ENCODE data around the gene GAL3ST1.
A peak's percentile ranks its signal among the peaks of the same experiment; 100 is the strongest.
"Not testable (repeated sequence)": the region's sequence is repeated elsewhere in the genome, so short reads cannot be mapped to it uniquely, and the experiment has no call there.

The GAL3ST1 gene

DNA sequence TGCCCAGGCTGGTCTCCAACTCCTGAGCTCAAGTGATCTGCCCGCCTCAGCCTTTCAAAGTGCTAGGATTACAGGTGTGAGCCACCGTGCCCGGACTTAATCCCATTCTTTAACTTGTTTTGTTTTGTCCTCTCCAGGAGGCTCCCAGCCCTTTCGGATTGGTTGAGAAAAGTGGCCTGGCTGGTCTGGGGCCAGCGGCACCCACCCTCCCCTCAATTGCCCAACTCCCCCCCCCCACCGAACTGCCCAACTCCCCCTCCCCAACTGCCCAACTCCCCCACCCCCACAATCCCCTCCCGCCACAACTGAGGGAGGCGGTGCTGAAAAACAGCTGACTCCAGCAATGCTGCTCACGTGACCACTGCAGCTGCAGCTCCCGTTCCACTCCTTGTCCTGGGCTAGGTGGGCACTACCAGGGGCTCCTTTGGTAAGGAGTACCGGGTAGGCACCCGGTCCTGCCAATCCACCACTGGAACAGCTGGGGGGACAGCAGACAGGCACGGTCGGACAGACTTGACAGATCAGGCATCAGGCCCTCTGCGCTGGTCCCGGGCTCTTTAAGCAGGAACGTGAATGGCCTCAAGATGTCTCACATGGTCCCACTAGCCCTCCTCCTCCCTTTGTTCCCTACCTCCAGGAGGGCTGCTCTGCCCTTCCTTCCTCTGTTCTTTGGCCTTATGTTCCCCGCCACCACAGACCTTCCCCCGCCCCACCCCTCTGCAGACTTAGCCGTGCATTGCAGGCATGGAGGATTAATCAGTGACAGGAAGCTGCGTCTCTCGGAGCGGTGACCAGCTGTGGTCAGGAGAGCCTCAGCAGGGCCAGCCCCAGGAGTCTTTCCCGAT is 32.2 kb upstream of the GAL3ST1 start, which contains the start of gene TCN2:
Gene TCN2, plus strand, starts transcription at position 720 of the 845 bp plus-strand sequence. CDS start 158 bp downstream, outside the sequence.
- Mint-ChIP-seq H3K4me3 (peak within 1 kb of the TSS; percentile 85), H3K27me3 (ENCODE audit: low read depth) (peaks cover 5% of the 10 kb centered on the region), H3K36me3 (ENCODE audit: low read depth) (no peaks in the 10 kb centered on the region), H3K27ac (peak within 1 kb of the TSS; percentile 77), H3K9me3 (no peaks in the 10 kb centered on the region), H3K4me1 (ENCODE audit: low read depth) (peaks cover 39% of the 10 kb centered on the region)
- DNase-seq (ENCODE audit: low spot score), result peak; percentile 40

DNA sequence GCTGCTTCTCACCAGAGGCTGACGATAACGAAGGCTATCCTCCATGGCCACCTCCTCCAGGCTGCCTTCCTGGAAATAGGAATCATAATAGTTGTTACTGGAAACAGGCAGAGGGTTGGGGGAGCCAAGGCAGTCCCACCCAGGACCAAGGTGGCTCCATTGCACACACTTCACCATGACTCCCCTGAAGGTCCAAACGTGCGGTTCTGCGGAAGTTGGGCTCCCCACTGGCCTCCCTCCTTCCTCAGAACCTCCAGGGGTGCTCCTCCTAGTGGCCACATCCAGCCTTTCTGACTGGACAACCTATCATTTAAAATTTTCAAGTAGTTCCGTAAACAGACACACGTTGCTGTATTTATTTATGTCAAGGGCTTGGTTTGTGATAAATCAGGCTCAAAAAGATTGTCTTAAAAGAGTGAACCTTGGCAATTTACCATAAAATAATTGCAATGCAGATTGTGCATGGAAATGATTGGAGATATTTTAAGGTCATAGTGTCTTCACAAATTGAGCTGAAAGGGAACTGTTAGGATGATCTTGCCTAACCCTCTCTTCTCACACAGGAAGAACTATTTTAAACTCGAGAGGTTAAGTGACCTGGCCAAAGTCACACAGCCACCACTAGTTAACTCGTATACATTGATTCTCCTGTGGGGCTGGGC is 31.1 kb upstream of the GAL3ST1 start:
- peak overlapping the region; percentile 31 for H3K27ac Mint-ChIP-seq
- peak; percentile 22 for DNase-seq (ENCODE audit: low spot score)
- peaks cover 39% of the 10 kb centered on the region for H3K4me1 Mint-ChIP-seq (ENCODE audit: low read depth)
- peaks cover 5% of the 10 kb centered on the region for H3K27me3 Mint-ChIP-seq (ENCODE audit: low read depth)
- H3K9me3 Mint-ChIP-seq, result no peaks in the 10 kb centered on the region
- H3K36me3 Mint-ChIP-seq (ENCODE audit: low read depth), result no peaks in the 10 kb centered on the region
- peak overlapping the region; percentile 59 for H3K4me3 Mint-ChIP-seq

DNA sequence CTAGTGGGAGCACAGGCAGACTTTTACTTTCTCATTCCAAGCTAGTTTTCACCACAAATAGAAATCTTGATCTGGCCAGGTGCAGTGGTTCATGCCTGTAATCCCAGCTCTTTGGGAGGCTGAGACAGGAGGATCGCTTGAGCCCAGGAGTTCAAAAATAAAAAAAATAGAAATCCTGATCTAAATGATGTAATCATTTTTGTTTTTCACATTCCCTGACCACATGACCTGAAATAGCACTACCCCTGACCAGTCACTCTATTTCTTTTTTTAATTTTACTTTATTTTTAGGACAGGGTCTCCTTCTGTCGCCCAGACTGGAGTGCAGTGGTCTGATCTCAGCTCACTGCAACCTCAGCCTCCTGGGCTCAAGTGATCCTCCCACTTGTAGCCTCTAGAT is 30.3 kb upstream of the GAL3ST1 start:
- Mint-ChIP-seq H3K27me3 (ENCODE audit: low read depth) (peaks cover 5% of the 10 kb centered on the region), H3K9me3 (no peaks in the 10 kb centered on the region), H3K36me3 (ENCODE audit: low read depth) (no peaks in the 10 kb centered on the region), H3K27ac (no peak overlapping the region), H3K4me1 (ENCODE audit: low read depth) (peaks cover 33% of the 10 kb centered on the region), H3K4me3 (no peak overlapping the region)
- no peak for DNase-seq (ENCODE audit: low spot score)

DNA sequence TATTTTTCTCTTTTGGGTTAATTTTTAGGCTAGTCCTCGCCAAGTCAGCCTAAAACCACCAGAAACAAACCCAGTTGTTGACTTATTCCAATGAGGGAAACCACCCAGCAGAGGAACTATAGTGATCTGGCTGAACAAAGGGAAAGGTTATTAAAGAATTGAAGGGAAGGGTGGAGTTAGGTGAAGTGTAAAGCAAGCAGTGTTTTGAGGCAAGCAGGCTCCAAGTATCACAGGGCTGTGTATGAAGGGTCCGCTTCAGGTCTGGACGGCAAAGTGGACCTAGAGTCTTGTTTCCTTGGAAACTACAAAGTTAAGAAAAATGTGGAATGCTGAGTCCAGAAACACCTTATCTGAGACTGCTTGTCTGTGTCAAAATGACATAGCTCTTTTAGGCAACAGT is 29.3 kb upstream of the GAL3ST1 start:
- H3K4me3 Mint-ChIP-seq, result no peak overlapping the region
- H3K27ac Mint-ChIP-seq, result no peak overlapping the region
- no peaks in the 10 kb centered on the region for H3K9me3 Mint-ChIP-seq
- peaks cover 5% of the 10 kb centered on the region for H3K27me3 Mint-ChIP-seq (ENCODE audit: low read depth)
- no peak for DNase-seq (ENCODE audit: low spot score)
- H3K36me3 Mint-ChIP-seq (ENCODE audit: low read depth), result no peaks in the 10 kb centered on the region
- H3K4me1 Mint-ChIP-seq (ENCODE audit: low read depth), result peaks cover 24% of the 10 kb centered on the region

DNA sequence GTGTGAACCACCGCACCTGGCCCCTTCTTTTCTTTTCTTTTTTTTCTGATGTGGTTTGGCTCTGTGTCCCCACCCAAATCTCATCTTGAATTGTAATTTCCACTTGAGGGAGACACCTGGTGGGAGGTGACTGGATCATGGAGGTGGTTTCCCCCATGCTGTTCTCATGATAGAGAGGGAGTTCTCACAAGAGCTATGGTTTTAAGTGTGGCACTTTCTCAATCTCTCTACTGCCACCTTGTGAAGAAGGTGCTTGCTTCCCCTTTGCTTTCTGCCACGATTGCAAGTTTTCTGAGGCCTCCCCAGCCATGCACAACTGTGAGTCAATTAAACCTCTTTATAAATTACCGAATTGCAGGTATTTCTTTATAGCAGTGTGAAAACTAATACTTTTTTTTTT is 27.6 kb upstream of the GAL3ST1 start:
- no peak overlapping the region for H3K27ac Mint-ChIP-seq
- no peak overlapping the region for H3K4me3 Mint-ChIP-seq

DNA sequence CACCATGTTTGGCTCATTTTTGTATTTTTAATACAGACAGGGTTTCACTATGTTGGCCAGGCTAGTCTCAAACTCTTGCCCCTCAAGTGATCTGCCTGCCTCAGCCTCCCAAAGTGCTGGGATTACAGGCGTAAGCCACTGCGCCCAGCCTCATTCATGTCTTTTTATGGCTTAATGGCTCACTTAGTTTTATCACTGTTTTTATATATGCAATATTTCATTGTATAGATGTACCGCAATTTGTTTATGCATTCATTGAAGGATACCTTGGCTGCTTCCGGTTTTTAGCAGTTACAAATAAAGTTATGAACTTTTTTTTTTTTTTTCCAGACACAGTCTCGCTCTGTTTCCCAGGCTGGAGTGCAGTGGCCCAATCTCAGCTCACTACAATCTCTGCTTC is 27.0 kb upstream of the GAL3ST1 start:
- H3K27ac Mint-ChIP-seq, result no peak overlapping the region
- peaks cover 11% of the 10 kb centered on the region for H3K4me1 Mint-ChIP-seq (ENCODE audit: low read depth)
- peaks cover 5% of the 10 kb centered on the region for H3K27me3 Mint-ChIP-seq (ENCODE audit: low read depth)
- DNase-seq (ENCODE audit: low spot score), result no peak
- H3K4me3 Mint-ChIP-seq, result no peak overlapping the region
- no peaks in the 10 kb centered on the region for H3K36me3 Mint-ChIP-seq (ENCODE audit: low read depth)
- H3K9me3 Mint-ChIP-seq, result no peaks in the 10 kb centered on the region

More for the DNA sequence above, 27.6 kb upstream of the GAL3ST1 start:
- peaks cover 5% of the 10 kb centered on the region for H3K27me3 Mint-ChIP-seq (ENCODE audit: low read depth)
- no peak for DNase-seq (ENCODE audit: low spot score)
- H3K9me3 Mint-ChIP-seq, result no peaks in the 10 kb centered on the region
- H3K36me3 Mint-ChIP-seq (ENCODE audit: low read depth), result no peaks in the 10 kb centered on the region
- peaks cover 13% of the 10 kb centered on the region for H3K4me1 Mint-ChIP-seq (ENCODE audit: low read depth)

DNA sequence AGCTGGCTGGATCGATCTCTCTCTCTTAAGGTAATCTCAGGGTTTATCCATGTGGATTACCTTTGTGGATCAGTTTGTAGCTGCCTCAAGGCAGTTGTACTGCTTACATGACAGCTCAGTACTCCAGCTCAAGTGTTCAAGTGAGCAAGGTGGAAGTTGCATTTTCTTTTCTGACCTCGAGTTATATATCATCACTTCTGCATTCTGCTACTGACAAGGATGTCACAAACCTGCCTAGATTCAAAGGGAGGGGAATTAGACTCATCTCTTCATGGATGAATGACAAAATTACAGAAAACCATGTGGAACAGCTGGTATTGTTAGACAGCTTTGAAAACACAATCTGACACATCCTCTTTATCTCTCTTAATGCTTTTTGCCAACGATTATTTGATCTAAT is 26.5 kb upstream of the GAL3ST1 start:
- Mint-ChIP-seq H3K4me3 (no peak overlapping the region), H3K4me1 (ENCODE audit: low read depth) (peaks cover 8% of the 10 kb centered on the region), H3K9me3 (no peaks in the 10 kb centered on the region), H3K27me3 (ENCODE audit: low read depth) (peaks cover 5% of the 10 kb centered on the region), H3K36me3 (ENCODE audit: low read depth) (no peaks in the 10 kb centered on the region), H3K27ac (no peak overlapping the region)
- DNase-seq (ENCODE audit: low spot score), result no peak

DNA sequence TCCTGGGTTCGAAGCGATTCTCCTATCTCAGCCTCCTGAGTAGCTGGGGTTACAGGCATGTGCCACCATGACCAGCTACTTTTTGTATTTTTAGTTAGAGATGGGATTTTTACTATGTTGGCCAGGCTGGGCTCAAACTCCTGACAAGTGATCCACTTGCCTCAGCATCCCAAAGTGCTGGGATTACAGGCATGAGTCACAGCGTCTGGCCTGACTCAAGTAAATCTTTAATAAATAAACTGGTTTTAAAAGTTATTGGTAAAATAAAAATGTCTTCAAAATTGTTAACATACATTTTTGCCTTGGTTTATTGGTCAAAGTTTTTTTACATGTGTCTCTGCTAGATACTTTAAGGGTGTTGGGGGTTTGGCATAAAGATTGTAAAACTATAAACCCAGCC is 24.5 kb upstream of the GAL3ST1 start:
- no peak for DNase-seq (ENCODE audit: low spot score)
- Mint-ChIP-seq H3K27me3 (ENCODE audit: low read depth) (peaks cover 2% of the 10 kb centered on the region), H3K4me1 (ENCODE audit: low read depth) (peaks cover 3% of the 10 kb centered on the region), H3K27ac (no peak overlapping the region), H3K36me3 (ENCODE audit: low read depth) (no peaks in the 10 kb centered on the region), H3K4me3 (no peak overlapping the region), H3K9me3 (no peaks in the 10 kb centered on the region)

DNA sequence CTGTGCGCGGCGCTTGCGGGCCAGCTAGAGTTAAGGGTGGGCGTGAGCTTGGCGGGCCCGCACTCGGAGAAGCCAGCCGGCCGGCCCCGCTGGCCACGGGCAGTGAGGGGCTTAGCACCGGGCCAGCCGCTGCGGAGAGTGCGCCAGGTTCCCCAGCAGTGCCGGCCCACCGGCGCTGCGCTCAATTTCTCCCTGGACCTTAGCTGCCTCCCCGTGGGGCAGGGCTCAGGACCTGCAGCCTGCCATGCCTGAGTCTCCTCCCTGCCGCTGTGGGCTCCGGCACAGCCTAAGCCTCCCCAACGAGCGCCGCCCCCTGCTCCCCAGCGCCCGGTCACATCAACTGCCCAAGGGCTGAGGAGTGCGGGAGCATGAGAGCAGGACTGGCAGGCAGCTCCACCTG is 22.4 kb upstream of the GAL3ST1 start:
- Mint-ChIP-seq H3K36me3 (ENCODE audit: low read depth) (no peaks in the 10 kb centered on the region), H3K27me3 (ENCODE audit: low read depth) (peaks cover under 1% of the 10 kb centered on the region), H3K27ac (no peak overlapping the region), H3K4me1 (ENCODE audit: low read depth) (peaks cover under 1% of the 10 kb centered on the region), H3K4me3 (no peak overlapping the region), H3K9me3 (no peaks in the 10 kb centered on the region)
- DNase-seq (ENCODE audit: low spot score), result no peak

DNA sequence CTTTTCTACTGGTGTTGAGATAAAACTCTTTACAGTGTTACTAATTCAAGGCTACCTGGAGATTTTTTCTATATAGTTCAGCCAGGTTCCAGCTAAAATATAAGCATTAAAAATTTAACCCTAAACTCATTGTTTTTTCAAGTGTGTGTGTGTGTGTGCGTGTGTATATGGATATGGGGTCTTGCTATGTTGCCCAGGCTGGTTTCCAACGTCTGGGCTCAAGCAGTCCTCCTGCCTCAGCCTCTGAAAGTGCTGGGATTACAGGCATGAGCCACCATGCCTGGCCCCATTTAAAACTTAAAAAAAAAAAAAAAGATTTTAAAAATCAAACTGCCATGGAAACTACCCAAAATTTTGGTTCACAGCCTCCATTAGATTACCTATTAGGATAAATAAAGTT is 21.7 kb upstream of the GAL3ST1 start:
- Mint-ChIP-seq H3K4me1 (ENCODE audit: low read depth) (no peaks in the 10 kb centered on the region), H3K36me3 (ENCODE audit: low read depth) (no peaks in the 10 kb centered on the region), H3K27ac (no peak overlapping the region), H3K27me3 (ENCODE audit: low read depth) (no peaks in the 10 kb centered on the region), H3K4me3 (no peak overlapping the region), H3K9me3 (no peaks in the 10 kb centered on the region)
- DNase-seq (ENCODE audit: low spot score), result no peak

DNA sequence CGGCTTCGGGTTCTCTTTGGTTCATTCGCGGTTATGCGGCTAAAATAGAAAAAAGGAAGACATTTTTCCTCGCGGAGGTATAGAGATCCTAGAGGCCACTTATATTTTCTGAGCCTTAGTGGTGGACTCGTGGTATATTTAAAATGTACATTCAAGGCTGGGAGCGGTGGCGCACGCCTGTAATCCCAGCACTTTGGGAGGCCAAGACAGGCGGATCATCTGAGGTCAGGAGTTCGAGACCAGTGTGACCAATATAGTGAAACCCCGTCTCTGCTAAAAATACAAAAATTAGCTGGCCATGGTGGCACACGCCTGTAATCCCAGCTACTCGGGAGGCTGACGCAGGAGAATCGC is 17.9 kb upstream of the GAL3ST1 start:
- not testable (repeated sequence) for DNase-seq (ENCODE audit: low spot score); H3K9me3 Mint-ChIP-seq; H3K4me1 Mint-ChIP-seq (ENCODE audit: low read depth); H3K4me3 Mint-ChIP-seq; H3K27me3 Mint-ChIP-seq (ENCODE audit: low read depth); H3K27ac Mint-ChIP-seq
- peaks cover 11% of the 10 kb centered on the region for H3K36me3 Mint-ChIP-seq (ENCODE audit: low read depth)

DNA sequence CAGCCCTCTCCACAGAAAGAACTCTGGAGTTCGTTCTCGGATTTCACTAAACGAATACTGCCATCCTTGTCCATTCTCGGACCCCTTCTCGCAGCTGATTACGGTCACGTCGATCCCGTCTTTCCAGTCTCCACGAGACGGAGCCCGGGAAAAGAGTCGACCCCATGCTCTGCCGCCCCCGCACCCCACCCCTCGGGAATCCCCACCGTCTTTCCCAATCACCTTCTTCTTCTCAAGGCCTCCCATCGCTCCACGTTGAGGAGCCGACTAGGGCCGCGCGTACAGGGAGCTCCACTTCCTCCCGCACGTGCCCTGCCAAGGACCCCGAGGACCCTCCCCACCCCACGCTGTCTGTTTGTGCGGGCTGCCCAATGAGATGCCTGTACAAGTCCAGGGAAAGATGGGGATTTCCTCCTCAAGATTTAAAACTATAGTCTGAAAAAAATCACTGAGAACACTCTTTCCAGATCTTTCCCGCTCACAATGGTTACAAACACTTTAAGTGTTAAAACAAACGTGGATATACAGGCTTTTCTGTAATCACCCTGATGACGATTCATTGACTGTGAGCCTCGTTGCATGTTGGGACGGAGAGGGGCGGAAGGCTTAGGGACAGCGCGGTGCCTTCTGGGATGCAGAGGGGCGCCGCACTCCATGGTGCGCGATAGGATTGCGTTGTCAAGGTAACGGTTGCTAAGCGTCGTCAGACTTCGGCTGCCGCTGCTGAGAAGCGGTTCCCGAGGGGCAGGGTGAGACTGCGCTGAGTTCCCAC is 17.3 kb upstream of the GAL3ST1 start, which contains the start of gene PES1:
Gene PES1, minus strand, starts transcription at position 323 of the 772 bp plus-strand sequence. Its CDS starts 77 bp downstream, at position 246.
- Mint-ChIP-seq H3K9me3 (no peaks in the 10 kb centered on the region), H3K4me3 (no peak within 1 kb of the TSS), H3K27me3 (ENCODE audit: low read depth) (no peaks in the 10 kb centered on the region), H3K27ac (no peak within 1 kb of the TSS), H3K36me3 (ENCODE audit: low read depth) (peaks cover 17% of the 10 kb centered on the region), H3K4me1 (ENCODE audit: low read depth) (no peaks in the 10 kb centered on the region)
- DNase-seq (ENCODE audit: low spot score), result peak; percentile 92

DNA sequence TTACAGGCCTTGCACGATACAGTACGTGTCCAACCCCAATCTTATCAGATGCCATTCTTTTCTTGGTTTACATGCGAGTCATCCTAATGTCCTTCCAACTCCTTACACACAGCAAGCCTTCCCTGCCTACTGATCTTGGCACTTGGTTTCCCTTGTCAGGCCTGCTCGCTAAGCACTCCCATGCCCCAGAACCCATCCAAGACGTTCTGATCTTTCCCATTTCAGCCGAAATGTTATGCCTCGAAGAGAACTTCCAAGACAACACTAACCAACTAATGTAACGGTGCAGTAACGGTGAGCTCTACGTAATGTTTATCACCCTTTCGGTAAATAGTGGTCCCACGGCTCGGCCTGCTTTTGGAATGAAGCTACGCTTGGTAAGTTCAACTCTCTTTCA is 16.7 kb upstream of the GAL3ST1 start:
- Mint-ChIP-seq H3K4me3 (no peak overlapping the region), H3K27ac (no peak overlapping the region), H3K9me3 (no peaks in the 10 kb centered on the region), H3K4me1 (ENCODE audit: low read depth) (no peaks in the 10 kb centered on the region), H3K27me3 (ENCODE audit: low read depth) (no peaks in the 10 kb centered on the region), H3K36me3 (ENCODE audit: low read depth) (peaks cover 21% of the 10 kb centered on the region)
- DNase-seq (ENCODE audit: low spot score), result no peak

DNA sequence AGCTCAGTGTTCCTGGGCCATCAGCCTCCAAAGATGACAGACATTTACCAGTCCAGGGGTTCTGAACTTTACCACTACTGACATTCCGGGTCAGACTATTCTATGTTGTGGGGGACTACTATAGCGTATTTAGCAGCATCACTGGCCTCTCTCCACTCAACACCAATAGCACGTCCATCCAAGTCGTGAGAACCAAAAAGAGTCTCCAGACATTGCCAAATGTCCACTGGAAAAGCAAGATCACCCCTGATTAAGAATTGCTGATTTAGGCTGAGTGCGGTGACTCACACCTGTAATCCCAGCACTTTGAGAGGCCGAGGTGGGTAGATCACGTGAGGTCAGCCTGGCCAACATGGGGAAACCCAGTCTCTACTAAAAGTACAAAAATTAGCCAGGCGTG is 11.9 kb upstream of the GAL3ST1 start:
- Mint-ChIP-seq H3K4me3 (no peak overlapping the region), H3K9me3 (no peaks in the 10 kb centered on the region), H3K27ac (no peak overlapping the region), H3K27me3 (ENCODE audit: low read depth) (no peaks in the 10 kb centered on the region), H3K36me3 (ENCODE audit: low read depth) (peaks cover 33% of the 10 kb centered on the region), H3K4me1 (ENCODE audit: low read depth) (no peaks in the 10 kb centered on the region)
- no peak for DNase-seq (ENCODE audit: low spot score)

All from T-helper 2 cell treated with Interferon-gamma antibody and Interleukin-4, amounts not matched to agents 5 μg/mL and 100 μg/mL, for 36 hours (primary cell).